ENCODE data around the gene MTF1. TPM values are rescaled to one million over a fixed set of nuclear protein-coding genes. Genes with fewer than 3 reads are reported as not detected.

The MTF1 gene
- total RNA-seq, 1 experiment from 2014 or later: 21.2 TPM

DNA sequence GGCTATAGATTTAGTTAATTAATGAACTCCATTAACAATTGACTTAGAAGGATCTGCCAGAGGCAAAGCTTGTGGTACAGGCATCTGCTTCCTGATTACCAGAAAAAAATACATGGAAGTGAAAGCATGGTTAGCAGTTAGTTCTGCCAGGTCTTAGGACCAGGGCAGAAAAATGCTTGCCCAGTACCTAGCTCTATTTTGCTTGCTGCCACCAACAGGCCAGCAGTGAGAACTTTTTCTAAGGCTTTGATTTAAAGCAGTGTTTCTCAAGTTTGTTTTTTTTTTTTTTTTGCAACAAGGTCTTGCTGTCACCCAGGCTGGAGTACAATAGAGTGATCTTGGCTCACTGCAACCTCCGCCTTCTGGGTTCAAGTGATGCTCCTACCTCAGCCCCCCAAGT lies 16.4 kb upstream of the MTF1 start:
- Histone ChIP-seq H3K9me2 (ENCODE audit: insufficient read depth) (no peaks in the 10 kb centered on the region), H2AFZ (ENCODE audit: low read depth, low read length, poor library complexity, severe bottlenecking) (no peak overlapping the region), H3K36me3 (ENCODE audit: control insufficient read depth in 1 of 2, insufficient read depth in 2 of 2, low read length in 2 of 2) (peaks cover 15 to 22% of the 10 kb centered on the region in 2 experiments), H3K9ac (ENCODE audit: low read length) (no peak overlapping the region), H3K79me2 (ENCODE audit: insufficient read depth, low read length) (no peaks in the 10 kb centered on the region), H3K4me1 (ENCODE audit: control insufficient read depth in 1 of 2, insufficient read depth in 2 of 2, low read length in 2 of 2) (no peaks in the 10 kb centered on the region; a peak in 1 of 4 replicates), H3K4me2 (ENCODE audit: low read length) (no peak overlapping the region), H4K20me1 (ENCODE audit: insufficient read depth) (no peaks in the 10 kb centered on the region), H3K9me3 (ENCODE audit: control insufficient read depth in 1 of 2, insufficient read depth in 1 of 2, low read depth in 1 of 2, low read length in 2 of 2) (no peaks in the 10 kb centered on the region), H3K27ac (ENCODE audit: low read depth, low read length) (no peak overlapping the region), H3K4me3 (replicated peaks in 1 of 2; ENCODE audit: low read depth in 1 of 2, low read length in 2 of 2) (no peak overlapping the region), H3K27me3 (ENCODE audit: insufficient read depth, low read length) (no peaks in the 10 kb centered on the region)
- no peak for TF ChIP-seq FOSL1 (IDR thresholded peaks at IDR 0.05; ENCODE audit: low read depth)
- TF ChIP-seq, protein P1, sequence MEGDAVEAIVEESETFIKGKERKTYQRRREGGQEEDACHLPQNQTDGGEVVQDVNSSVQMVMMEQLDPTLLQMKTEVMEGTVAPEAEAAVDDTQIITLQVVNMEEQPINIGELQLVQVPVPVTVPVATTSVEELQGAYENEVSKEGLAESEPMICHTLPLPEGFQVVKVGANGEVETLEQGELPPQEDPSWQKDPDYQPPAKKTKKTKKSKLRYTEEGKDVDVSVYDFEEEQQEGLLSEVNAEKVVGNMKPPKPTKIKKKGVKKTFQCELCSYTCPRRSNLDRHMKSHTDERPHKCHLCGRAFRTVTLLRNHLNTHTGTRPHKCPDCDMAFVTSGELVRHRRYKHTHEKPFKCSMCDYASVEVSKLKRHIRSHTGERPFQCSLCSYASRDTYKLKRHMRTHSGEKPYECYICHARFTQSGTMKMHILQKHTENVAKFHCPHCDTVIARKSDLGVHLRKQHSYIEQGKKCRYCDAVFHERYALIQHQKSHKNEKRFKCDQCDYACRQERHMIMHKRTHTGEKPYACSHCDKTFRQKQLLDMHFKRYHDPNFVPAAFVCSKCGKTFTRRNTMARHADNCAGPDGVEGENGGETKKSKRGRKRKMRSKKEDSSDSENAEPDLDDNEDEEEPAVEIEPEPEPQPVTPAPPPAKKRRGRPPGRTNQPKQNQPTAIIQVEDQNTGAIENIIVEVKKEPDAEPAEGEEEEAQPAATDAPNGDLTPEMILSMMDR (IDR thresholded peaks at IDR 0.05 in 2 of 3, conservative IDR thresholded peaks at IDR 0.05 in 1 of 3; ENCODE audit: borderline replicate concordance in 1 of 3, insufficient read depth in 1 of 3, low read depth in 2 of 3, low read length in 2 of 3): peak; percentile 6 to 46 (median 41); a peak in 3 of 6 replicates
- TF ChIP-seq RAD21 (IDR thresholded peaks at IDR 0.05; ENCODE audit: low read depth): peak; percentile 32; the same call in 1 of the 2 replicates
- RAD21 ChIA-PET (ENCODE audit: low non-redundant PET in 1 of 2, low total read pairs in 2 of 2, uncharacterized antibody in 2 of 2, unreplicated experiment in 2 of 2): interaction anchor here (0.6 to 0.7 kb wide), 3 partner anchors 77 to 138 kb away, joined by 3 to 5 read pairs (median 3); no protein-coding TSS in a partner anchor
- BruUV-seq (replicated peaks): no TSS peak
- DNase-seq (ENCODE audit: low read depth, low spot score) (no peak), ATAC-seq (peak; percentile 77)
- POLR2A ChIA-PET: no interaction called here
- CTCF ChIA-PET: interaction anchor here (0.6 to 1.3 kb wide), 4 partner anchors 16 to 150 kb away, joined by 3 to 8 read pairs (median 4); partner anchors contain the start of gene MTF1
- intact Hi-C loops (cut with micrococcal nuclease): no loop called here

DNA sequence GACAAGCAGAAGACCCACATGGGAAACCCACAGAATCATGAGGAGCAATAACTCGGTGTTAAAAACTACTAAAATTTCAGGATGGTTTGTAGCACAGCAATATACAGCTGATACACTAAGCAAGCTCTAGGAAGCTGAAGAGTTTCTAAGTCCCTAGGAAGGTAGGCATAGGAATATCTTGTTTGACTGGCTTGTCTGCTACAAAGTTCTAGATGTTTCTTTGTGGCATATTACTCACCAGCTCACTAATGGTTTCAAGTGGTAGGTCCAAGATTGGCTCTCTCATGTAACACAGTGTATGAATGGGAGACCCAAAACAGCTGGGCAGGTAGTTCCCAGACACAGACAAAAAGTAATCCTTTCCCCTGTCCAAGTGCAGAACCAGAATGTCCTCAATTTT lies 13.3 kb upstream of the MTF1 start:
- Histone ChIP-seq H3K27ac (ENCODE audit: low read depth, low read length) (no peak overlapping the region), H3K27me3 (ENCODE audit: insufficient read depth, low read length) (no peaks in the 10 kb centered on the region), H3K9me2 (ENCODE audit: insufficient read depth) (no peaks in the 10 kb centered on the region), H2AFZ (ENCODE audit: low read depth, low read length, poor library complexity, severe bottlenecking) (no peak overlapping the region), H3K4me2 (ENCODE audit: low read length) (no peak overlapping the region), H3K9ac (ENCODE audit: low read length) (no peak overlapping the region), H4K20me1 (ENCODE audit: insufficient read depth) (no peaks in the 10 kb centered on the region), H3K9me3 (ENCODE audit: control insufficient read depth in 1 of 2, insufficient read depth in 1 of 2, low read depth in 1 of 2, low read length in 2 of 2) (no peaks in the 10 kb centered on the region), H3K36me3 (ENCODE audit: control insufficient read depth in 1 of 2, insufficient read depth in 2 of 2, low read length in 2 of 2) (peaks cover 8 to 12% of the 10 kb centered on the region in 2 experiments), H3K4me3 (replicated peaks in 1 of 2; ENCODE audit: low read depth in 1 of 2, low read length in 2 of 2) (no peak overlapping the region), H3K79me2 (ENCODE audit: insufficient read depth, low read length) (no peaks in the 10 kb centered on the region), H3K4me1 (ENCODE audit: control insufficient read depth in 1 of 2, insufficient read depth in 2 of 2, low read length in 2 of 2) (no peaks in the 10 kb centered on the region; a peak in 1 of 4 replicates)
- DNase-seq (ENCODE audit: low read depth, low spot score) (no peak), ATAC-seq (no peak)
- ChIA-PET POLR2A (interaction anchor here (1.4 kb wide), 1 partner anchor 13 kb away, joined by 3 read pairs; the partner anchor contains the start of gene MTF1), CTCF (no interaction called here), RAD21 (ENCODE audit: low non-redundant PET in 1 of 2, low total read pairs in 2 of 2, uncharacterized antibody in 2 of 2, unreplicated experiment in 2 of 2) (no interaction called here)
- BruUV-seq (replicated peaks): no TSS peak
- intact Hi-C loops (cut with micrococcal nuclease): no loop called here
- TF ChIP-seq SP1 (IDR thresholded peaks at IDR 0.05; ENCODE audit: low read depth) (no peak), EZH2 (IDR thresholded peaks at IDR 0.05) (no peak), ZFX (IDR thresholded peaks at IDR 0.05) (no peak), POLR2A (IDR thresholded peaks at IDR 0.05; ENCODE audit: borderline replicate concordance, extremely low read depth, insufficient read depth, insufficient read length) (no peak), CEBPB (IDR thresholded peaks at IDR 0.05; ENCODE audit: low read depth) (no peak), SRF (IDR thresholded peaks at IDR 0.05; ENCODE audit: low read depth) (no peak), SIN3A (IDR thresholded peaks at IDR 0.05; ENCODE audit: low read depth) (no peak), RAD21 (IDR thresholded peaks at IDR 0.05; ENCODE audit: low read depth) (no peak), JUND (IDR thresholded peaks at IDR 0.05) (no peak), ELF1 (IDR thresholded peaks at IDR 0.05; ENCODE audit: borderline replicate concordance, low read depth) (no peak), YY1 (IDR thresholded peaks at IDR 0.05; ENCODE audit: extremely low read depth, insufficient replicate concordance, low read depth, low read length) (no peak), FOSL1 (IDR thresholded peaks at IDR 0.05; ENCODE audit: low read depth) (no peak), TCF7L2 (IDR thresholded peaks at IDR 0.05; ENCODE audit: borderline replicate concordance, extremely low read depth, insufficient read depth, insufficient read length) (no peak), EGR1 (IDR thresholded peaks at IDR 0.05; ENCODE audit: low read depth) (no peak)
- TF ChIP-seq, protein P2, sequence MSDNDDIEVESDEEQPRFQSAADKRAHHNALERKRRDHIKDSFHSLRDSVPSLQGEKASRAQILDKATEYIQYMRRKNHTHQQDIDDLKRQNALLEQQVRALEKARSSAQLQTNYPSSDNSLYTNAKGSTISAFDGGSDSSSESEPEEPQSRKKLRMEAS (IDR thresholded peaks at IDR 0.05): no peak
- TF ChIP-seq, protein P3, sequence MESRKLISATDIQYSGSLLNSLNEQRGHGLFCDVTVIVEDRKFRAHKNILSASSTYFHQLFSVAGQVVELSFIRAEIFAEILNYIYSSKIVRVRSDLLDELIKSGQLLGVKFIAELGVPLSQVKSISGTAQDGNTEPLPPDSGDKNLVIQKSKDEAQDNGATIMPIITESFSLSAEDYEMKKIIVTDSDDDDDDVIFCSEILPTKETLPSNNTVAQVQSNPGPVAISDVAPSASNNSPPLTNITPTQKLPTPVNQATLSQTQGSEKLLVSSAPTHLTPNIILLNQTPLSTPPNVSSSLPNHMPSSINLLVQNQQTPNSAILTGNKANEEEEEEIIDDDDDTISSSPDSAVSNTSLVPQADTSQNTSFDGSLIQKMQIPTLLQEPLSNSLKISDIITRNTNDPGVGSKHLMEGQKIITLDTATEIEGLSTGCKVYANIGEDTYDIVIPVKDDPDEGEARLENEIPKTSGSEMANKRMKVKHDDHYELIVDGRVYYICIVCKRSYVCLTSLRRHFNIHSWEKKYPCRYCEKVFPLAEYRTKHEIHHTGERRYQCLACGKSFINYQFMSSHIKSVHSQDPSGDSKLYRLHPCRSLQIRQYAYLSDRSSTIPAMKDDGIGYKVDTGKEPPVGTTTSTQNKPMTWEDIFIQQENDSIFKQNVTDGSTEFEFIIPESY (IDR thresholded peaks at IDR 0.05; ENCODE audit: extremely low read depth, insufficient replicate concordance, low read length): no peak
